GM21737 (cell line): ENCODE measurements around the gene ABCC8.

Experiments
- ATAC-seq: cut with Tn5 transposase; IDR thresholded peaks from one replicate; pipeline ENCODE4 v1.9.1; 2021; ENCODE audit warnings: mild to moderate bottlenecking, moderate library complexity; ENCODE audit not compliant: unreplicated experiment

The ABCC8 gene

GRCh38 chr11:17407575-17407974 lies 69.1 kb downstream of the ABCC8 start:
- ATAC-seq = no peak

- no peak for ATAC-seq
Observed at GRCh38 chr11:17406818-17407149, 69.9 kb downstream of the ABCC8 start.

DNA sequence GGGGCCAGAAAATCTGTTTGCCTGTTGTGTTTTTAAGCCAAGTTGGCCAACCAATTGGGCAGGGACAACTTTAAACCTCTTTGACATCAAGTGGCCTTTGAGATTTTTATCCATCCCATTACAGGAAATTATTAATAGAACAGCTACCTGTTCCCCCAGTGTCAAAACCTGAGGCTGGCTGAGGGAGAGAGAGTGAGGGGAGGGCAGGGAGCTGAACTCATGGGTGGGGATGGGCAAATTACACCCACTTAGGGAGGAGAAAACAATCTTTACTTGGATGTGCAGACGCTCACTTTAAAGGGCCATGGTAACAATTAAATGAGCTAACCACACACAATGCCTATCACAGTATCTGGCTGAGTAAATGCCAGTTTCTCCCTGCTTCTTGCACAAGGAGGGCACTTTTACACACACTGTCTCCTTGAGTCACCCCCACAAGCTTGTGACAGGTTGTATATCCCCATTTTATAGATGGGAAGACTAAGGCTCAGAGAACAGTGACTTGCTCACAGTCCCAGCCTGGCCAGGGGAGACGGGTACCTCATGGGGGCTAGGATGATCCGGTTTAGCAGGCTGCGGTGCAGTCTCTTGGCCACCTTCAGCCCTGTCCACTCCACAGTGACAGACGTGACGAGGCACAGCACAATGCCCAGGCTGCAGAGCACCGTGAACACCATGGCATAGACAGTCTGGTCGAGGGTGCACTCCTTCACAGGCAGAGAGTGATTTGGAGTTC lies 70.4 kb downstream of the ABCC8 start:
- no peak for ATAC-seq

GRCh38 chr11:17405232-17406005 lies 71.2 kb downstream of the ABCC8 start:
- ATAC-seq = no peak

DNA sequence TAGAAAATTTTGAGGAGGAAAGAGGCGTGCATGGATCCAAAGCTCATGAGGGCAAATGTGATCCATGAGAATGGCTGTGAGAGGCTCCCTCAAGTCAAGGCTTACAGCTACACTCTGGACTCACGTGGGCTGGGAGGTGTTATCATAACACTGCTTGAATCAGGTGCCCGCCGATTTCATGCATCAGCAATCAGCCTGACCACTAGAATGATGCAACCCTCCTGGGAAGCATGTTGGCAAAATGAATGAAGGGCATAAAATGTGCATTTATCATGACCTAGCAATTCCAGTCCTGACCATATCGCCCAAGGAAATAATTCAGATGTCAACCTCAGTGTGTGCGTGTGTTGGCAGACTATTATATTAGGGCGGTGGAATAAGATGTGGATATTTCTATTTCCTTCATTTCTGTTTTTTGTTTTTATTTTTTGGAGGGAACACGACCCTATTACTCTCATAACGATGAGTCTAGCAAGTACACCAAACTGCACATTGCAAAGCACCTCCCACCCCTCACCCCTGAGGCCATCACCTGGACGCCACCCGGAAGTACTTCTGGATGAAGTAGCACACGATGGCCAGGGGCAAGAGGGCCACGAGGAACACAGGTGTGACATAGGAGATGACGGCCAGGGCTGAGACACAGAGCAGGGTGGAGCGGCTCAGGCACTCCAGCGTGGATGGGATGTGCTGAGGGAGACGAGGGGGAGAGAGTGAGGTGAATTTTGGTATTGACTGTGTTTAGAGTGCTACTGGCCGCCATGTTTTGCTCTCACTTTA lies 72.5 kb downstream of the ABCC8 start:
- ATAC-seq = no peak

DNA sequence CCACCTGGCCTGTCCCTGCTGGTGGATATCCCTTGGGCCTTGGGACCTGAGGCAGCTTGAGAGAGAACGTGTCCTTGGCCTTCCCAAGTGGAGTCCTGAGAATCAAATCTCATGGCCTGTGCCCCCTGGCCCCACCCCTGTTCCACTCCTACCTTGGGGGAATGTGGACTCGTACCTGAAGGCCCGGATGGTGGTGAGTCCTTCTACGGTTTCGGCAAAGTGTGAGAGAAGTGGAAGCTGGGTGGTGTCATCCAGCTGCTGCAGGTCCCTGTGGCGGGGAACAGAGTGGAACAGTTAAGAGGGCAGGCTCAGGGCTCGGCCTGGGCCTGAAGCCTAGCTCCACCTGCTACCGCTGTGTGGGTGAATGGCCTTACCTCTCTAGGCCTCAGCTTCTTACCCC lies 74.2 kb downstream of the ABCC8 start:
- ATAC-seq = no peak

GRCh38 chr11:17401841-17402240 lies 74.8 kb downstream of the ABCC8 start:
- ATAC-seq = no peak

DNA sequence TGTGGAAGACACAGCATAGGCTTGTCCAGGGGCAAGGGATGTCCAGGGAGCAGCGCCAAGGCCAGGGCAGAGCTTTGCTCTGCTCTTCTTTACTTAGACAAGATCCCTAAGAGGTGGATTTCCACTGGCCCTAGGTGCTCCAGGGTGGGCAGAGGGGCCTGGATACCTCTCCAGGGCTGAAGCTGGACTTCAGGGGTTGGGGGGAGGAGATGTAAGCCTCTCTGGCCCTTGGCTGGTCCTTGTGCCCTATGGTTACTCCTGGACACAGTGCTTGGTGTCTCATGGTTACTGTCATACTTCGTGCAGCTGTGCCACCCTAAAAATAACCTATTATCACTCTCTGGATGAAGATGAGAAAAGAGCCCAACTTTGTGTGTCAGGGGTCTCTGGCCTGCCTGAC lies 75.3 kb downstream of the ABCC8 start:
- ATAC-seq = no peak

GRCh38 chr11:17400048-17400775 lies 76.4 kb downstream of the ABCC8 start:
- ATAC-seq = no peak

- no peak for ATAC-seq
Observed at GRCh38 chr11:17399236-17399635, 77.4 kb downstream of the ABCC8 start.

DNA sequence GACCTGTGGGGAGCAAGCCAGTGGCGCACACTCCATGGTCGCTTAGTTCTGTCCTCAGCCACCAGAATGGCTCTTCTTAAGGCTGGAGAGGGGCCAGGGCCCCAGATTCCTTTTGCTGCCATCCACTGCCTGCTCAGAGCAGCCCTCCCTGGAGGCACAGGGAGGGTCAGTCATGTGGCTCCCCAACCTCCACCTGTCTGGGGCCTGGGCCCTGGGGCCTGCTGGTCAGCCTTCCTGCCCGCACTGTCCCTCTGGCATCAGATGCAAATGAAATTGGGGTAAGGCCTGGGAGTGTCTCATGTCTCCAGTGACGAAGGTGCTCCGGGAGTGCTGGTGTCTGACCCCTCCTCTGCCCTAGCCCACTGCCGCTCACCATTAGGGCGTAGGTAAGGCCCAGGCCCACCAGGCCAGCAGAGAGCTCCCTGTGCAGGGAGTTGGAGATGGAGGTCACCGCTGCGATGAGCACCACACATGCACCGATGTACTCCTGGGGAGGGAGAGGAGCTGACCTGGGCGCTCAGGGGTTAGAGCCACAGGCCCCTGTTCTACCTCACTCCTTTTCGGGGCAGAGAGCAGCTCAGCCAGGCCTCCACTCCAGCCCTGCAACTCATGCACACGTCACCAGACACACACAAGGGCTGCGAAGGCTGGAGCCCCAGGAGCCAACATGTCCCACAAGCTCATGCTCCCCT lies 79.2 kb downstream of the ABCC8 start:
- no peak for ATAC-seq

GRCh38 chr11:17396598-17397310 lies 79.9 kb downstream of the ABCC8 start:
- ATAC-seq = no peak

GRCh38 chr11:17395978-17396377 lies 80.7 kb downstream of the ABCC8 start:
- no peak for ATAC-seq

GRCh38 chr11:17395554-17395961 lies 81.1 kb downstream of the ABCC8 start:
- ATAC-seq = no peak

GRCh38 chr11:17394743-17395390 lies 81.8 kb downstream of the ABCC8 start:
- no peak for ATAC-seq

DNA sequence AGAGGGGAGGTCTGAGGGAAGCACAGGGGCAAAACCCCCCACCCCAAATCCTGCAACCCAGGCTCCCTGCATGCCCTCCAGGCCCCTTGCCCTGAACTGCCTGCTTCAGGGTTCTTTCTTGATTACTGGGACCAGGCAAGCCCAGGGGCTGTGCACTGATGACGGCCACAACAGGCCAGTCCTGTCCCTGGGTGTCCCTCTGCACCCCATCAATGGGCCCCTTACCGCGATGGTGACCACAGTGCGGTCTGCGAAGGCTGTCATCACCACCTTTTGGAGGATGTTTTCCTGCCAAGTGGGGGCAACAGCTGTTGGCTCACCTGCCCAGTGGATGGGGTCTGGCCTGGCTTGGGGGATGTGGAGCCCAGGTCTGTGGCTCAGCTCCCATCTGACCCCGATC lies 83.2 kb downstream of the ABCC8 start:
- ATAC-seq = no peak

DNA sequence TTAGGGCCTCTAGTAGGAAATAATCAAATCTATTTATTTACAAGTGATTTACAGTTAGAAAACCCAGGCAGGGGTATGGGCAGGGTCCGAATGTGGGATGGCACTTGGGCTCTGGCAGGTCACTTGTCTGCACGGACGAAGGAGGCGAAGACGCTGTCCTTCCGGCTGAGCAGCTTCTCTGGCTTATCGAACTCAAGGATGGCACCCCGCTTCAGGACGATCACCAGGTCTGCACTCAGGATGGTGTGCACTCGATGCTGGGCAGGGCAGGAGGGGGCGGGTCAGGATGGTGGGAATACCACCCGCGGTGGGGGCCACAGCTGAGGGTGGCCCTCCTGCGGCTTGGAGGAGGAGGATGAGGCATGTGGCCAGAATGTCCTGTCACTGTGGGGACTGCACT lies 83.8 kb downstream of the ABCC8 start:
- ATAC-seq = no peak

GRCh38 chr11:17391493-17392355 lies 84.9 kb downstream of the ABCC8 start:
- ATAC-seq = no peak
